Measurements from ENCODE around the gene RANBP3.
"Not testable (repeated sequence)": the region's sequence is repeated elsewhere in the genome, so short reads cannot be mapped to it uniquely, and the experiment has no call there.

Gene RANBP3

DNA sequence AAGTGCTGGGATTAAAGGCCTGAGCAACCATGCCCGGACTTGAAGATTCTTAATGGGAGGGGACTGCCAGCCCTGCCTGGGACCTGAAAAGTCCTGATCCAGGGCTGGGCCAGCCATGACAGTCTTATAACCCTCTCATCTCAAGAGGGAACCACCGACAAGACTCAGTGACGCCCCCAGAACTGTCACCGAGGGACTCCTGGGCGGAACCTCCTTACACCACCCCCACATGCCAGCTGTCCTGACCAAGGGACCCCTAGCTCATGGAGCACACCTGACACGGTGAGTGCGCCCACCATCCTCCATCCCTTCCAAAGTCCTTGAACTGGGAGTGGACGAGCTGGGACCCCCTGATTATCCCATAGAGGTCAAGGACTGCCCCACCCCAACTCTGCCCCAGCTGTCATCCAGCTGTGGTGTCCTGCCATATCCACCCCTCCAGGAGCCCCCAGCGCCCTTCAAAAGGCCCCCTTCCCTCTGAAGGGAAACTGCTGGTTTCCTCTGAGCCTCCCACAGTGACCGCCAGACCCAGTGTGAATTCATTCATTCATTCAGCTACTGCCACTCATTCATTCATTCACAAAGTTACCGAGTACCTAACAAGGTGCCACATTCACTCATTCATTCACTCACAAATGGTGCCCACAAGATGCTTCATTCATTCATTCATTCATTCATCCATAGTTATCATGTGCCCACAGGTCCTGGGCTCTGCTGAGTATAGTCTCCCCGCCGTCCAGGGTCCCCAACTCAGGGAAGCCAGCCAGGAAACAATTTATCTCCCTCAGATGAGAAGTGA is 78.0 kb downstream of the RANBP3 start:
- DNase-seq = no peak

DNA sequence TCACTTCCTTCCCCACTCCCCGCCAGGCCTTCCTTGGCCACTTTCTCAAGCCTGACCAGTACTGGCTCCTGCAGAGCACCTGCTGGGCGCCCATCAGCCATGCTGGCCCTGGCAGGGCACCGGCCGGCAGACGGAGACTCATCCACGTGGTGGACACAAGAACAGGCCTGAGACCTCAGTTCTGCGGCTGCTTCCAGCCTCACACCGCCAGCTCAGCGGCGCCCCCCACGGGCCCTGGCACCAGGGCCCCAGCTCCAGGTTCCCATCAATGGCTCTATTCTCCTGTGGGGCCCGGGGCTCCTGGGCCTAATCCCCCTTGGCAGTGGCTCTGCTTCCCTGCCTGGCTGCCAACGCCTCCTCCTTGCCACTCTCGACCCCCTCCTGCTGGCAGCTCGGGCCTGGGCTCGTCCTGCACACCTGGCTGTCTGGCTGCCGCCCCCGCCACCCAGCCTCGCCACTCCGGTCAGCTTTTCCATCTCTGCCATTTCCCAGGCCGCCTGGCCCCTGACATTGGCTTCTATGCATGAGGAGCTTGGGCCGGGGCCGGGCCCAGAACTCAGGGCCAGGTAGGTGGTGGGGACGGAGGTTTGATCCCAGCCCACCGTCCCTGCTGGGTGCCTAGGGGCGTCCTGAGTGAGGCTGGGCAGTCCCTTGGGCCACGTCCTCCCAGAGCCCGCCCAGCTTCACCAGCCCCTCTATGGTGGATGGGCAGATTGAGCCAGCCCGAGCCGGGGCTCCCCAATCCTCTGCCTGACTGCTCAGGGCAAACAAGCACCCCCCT is 80.6 kb downstream of the RANBP3 start:
- DNase-seq = no peak

DNA sequence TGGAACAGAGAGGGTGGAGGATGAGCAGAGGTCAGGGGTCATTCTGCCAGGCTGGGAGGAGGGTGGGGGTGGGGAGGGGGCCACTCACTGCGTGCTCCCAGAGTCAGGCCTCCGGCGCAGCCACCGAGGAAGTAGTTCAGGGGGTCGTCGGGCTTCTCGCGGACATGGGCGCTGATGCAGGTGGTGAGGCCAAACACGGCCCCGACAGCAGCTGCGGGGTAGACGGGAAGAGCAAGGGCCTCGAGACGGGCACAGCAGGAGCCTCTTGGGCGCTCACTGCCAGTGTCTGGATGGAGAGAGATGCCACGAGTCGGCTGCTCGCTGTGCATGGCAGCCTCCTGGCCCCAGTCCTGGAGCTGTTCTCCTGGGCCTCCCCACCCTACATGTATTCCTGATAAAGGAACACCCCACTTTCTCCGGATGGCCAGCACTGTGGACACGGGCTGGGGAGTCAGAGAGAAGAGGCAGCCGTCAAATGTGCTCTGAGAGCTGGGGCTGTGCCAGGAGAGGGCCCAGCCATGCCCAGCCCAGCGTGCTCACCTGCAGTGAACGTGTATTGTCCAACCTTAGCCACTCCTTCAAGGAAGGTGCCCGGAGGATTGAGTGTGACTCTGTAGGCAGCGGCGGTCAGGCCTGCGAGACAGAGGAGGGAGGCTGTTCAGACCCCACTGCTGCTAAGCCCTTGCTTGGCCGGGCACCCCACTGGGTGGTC is 81.4 kb downstream of the RANBP3 start:
- no peak for DNase-seq

DNA sequence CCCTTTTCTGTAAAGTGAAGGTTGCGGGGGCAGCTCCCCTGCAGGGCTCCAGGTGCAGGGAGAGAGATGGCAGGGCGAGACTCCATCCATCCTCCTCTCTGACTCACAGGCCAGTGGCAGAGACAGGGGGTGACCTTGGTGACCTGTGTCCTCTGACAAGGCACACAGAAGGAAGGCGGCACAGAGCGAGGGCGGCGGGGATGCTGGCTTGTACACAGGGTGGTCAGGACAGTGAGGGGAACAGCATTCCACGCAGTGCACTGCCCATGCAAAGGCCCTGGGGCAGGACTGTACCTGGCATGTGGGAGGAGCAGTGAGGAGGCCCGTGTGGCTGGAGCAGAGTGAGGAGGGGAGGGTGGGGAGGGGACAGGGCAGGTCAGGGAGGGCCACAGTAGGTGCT is 82.0 kb downstream of the RANBP3 start:
- DNase-seq = no peak

DNA sequence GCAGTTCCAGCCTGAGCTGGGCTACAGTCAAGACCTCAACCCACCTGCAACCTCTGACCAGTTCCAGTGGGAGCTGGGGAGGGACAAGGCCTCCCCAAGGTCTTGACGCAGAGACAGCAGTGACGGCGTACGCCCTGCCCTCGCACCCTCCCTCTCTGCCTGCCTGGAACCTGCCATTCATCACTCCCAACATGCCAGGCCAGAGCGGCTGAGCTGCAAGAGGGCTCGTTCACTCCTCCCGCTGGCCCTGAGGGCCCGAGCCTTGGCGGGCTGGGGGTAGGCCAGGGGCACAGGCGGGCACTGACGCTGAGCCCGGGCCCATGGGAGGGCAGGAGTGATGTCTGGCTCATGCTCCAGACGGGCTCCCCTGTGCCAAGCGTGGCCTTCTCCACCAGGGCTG is 82.5 kb downstream of the RANBP3 start:
- no peak for DNase-seq

DNA sequence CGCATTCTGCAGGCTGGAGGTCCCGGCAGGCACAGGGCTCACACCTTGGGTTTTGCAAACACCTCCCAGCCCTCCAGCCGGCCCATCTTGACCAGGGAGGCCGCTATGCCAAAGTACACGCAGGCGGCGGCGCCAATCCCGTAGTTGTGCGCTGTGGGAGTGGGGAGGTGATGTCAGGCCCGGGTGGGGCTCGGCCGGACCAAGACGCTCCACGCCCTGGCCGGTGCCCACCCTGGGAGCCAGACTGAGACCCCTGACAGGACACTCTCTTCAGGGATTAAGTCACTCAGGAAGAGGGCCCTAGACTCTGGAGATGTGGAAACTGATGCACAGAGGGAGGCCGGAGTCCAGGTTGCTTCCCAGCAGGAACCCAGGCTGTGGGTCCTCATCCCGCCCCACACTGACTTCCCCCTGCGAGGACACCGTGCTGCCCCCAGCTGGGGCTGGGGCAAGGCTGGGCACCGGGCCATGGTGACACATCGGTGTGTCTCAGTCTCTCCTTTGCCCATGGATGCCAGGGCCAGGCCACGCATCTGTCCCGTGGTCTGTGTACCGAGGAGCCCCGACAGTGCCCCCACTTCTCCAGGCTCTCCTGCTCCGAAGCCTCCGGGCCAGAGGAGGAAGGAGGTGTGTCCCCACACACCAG is 83.1 kb downstream of the RANBP3 start:
- no peak for DNase-seq

DNA sequence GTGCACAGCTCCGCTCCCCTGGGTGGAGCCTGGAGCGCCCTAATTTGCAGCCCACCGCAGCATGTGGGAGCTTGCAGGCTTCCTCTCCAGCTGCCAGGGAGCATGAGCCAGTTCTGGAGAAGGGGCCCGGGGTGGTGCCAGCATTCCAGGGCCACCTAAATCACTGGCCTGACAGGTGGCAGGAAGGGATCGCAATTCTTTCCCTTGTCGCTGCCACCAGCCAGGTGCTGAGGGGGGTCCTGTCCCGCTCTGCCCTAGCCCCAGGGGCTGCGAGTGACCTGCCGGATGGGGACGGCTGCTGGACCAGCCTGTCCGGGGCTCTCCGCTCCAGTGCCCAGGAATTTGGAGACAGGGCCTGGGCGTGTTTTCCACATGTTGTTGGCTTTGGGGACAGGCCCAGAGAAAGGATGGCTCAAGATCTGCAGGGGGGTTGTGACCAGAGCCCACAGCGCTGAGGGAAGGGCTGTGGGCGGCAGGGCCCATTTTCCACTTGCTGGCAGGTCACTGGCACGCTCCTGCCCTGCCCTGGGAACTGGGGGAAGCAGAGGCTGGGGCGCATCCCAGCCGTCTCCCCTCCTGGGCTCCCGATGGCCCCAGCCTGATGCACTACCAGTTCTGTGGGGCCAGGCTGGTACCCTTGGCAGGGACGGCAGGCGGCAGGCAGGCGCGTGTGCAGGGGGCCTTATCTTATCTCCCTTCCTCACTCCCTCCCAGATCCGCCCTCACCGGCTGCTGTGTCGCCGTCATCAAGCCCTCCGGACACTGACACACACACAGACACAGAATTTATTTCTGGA is 83.8 kb downstream of the RANBP3 start:
- DNase-seq = peak in 1 of 2 experiments; percentile 32

DNA sequence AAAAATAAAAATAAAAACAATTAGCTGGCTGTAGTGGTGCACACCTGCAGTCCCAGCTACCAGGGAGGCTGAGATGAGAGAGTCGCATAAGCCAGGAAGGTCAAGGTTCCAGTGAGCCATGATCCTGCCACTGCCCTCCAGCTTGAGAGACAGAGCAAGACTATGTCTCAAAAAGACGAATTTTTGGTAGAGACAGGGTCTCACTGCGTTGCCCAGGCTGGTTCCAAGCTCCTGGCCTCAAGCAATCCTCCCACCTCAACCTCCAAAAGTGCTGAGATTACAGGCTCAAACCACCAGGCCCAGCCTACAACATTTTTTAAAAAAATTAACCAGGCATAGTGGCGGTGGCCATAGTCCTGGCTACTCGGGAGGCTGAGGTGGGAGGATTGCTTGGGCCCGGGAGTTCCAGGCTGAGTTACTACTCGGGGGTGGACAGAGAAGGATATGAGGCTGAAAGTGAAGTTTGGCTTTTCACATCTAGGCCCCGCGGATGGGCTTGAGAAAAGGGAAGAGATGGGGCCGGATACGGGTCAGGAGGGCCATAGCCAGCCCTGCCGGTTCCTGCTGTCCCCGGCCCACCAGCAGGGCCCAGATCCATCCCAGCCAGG is 84.5 kb downstream of the RANBP3 start:
- no peak for DNase-seq

DNA sequence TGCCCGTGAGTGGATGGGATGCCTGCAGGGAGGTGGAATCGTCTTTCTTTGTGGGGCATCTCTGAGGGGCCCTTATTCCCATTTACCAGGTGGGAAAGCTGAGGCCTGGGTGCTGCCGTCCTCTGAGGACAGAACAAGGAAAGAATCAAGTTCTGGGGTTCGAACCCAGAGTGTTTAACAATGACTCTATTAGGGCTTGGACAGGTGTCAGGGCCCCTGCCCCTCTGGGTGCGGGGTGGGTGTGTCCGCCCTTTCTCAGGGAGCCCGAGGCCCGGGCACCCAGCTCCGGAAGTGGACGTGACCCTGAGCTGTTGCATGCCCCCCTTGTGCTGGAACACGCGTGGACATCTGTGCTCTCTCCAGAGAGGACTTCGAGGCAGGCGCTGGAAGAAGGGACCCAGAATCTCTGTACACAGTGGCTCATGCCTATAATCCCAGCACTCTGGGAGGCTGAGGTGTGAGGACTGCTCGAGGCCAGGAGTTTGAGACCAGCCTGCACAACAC is 85.1 kb downstream of the RANBP3 start:
- DNase-seq = no peak

DNA sequence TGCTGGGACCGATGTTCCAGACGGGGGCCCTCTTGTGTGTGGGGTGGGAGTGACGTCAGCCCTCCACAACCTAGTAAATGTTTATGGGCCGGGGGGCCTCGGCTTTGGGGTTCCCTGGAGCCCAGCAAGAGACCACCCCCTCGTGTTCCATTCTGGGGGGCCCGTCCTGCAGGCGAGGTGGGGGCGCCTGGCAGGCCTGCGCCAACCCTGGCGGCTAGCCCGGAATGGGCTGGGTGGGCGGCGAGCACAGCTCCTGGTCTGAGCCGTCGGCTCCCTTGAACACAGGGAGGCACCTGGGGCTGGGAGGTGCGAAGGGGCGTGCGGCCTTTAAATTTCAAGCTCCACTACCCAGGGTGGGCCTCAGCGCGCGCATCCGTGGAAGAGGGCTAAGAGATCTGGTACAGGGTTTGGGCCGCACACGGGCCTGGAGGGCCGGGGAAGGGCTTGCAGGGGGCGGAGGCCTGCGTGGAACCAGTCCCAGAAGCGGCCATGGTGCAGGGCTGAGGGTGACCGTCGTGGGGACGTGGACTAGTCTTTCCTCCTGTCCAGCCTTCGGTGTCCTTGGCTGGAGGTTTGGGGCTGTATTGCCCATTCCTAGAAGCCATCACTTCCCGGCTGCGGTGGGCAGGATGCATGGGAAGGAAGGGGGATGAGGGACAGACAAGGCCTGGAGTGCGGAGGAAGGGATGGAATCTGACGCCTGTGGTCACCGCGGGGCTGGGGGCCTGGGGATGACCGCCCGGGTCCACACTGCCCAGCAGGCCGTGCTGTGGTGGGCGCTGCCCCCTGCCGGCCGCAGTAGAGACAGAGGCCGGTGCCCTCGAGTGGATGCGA is 85.8 kb downstream of the RANBP3 start:
- no peak for DNase-seq

DNA sequence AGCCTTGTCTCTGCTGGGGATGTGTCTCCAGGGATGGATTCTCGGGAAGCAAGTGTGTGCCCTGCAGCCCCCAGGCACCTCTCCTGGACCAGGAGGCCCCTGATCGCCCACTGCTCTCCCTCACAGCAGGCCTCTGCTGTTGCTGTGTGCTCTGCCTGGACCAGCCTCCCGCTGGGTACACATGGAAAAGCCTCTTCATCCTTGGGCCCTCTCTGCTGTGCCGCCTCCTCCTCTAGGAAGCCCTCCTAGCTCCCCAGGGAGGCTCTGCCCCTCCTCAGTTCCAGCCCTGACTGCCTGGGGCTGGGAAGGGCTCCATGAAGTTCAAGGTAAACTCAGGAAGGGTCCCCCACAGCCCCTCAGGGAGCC is 86.4 kb downstream of the RANBP3 start:
- no peak for DNase-seq

DNA sequence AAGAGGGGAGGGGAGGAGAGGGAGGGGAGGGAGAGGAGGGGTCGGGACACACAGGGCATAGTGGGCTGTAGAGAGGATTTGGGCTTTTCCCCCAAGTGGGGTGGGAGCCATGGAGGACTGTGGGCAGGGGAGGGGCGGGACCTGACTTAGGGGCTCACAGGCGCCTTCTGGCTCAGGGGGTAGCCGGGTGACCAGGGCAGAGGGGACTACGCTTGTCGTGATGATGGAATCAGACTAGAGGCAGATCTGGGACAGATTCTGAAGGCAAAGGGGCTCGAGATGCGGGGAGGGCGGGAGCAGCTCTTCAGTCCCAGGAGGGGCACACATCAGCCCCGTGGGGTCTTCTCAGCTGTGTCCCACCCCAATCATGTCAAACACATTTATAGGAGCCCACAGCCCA is 87.8 kb downstream of the RANBP3 start:
- DNase-seq = no peak

DNA sequence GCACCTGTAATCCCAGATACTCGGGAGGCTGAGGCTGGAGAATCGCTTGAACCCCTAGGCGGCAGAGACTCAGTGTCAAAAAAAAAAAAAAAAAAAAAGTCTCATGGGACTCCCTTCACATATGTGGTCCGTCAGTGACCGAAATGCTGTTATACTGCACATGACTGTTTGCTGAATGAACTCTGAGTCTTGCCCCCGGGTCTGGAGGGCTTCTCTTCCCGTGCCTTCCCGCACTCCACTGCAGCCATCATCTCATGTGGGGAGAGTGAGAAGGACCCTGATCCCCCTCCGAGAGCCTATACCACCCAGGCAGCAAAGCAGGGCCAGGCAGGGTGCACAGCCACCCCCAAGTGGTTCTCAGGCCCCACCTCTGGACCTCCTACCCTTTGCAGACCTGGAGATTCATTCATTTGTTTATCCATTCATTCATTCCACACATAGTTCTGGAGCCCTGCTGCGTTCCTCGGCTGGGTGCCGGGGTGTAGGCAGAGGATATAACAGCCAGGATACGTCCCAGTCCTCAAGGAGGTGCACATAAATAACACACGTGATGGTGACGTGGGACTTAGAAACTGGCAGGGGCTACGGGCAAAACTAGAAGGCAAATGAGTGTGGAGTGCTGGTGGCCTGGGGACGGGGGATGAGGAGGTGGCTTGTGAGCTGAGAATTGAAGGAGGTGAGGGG is 88.5 kb downstream of the RANBP3 start:
- DNase-seq = no peak

DNA sequence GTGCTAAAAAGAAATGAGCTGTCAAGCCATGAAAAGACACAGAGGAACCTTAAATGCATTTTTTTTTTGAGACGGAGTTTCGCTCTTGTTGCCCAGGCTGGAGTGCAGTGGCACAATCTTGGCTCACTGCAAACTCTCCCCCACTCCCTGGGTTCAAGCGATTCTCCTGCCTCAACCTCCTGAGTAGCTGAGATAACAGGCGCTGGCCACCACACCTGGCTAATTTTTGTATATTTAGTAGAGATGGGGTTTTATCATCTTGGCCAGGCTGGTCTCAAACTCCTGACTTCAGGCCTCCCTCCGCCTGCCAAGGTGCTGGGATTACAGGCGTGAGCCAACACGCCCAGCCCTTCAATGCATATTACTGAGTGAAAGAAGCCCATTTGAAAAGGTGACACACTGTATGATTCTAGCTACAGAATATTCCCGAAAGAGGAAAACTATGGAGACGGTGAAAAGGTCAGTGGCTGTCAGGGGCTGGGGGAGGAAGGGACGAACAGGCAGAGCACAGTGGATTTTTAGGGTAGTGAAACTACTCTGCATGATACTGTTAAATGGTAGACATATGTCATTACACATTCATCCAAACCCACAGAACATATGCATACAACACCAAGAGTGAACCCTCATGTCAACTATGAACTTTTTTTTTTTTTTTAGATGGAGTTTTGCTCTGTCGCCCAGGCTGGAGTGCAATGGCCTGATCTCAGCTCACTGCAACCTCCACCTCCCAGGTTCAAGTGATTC is 93.7 kb downstream of the RANBP3 start:
- not testable (repeated sequence) for DNase-seq

DNA sequence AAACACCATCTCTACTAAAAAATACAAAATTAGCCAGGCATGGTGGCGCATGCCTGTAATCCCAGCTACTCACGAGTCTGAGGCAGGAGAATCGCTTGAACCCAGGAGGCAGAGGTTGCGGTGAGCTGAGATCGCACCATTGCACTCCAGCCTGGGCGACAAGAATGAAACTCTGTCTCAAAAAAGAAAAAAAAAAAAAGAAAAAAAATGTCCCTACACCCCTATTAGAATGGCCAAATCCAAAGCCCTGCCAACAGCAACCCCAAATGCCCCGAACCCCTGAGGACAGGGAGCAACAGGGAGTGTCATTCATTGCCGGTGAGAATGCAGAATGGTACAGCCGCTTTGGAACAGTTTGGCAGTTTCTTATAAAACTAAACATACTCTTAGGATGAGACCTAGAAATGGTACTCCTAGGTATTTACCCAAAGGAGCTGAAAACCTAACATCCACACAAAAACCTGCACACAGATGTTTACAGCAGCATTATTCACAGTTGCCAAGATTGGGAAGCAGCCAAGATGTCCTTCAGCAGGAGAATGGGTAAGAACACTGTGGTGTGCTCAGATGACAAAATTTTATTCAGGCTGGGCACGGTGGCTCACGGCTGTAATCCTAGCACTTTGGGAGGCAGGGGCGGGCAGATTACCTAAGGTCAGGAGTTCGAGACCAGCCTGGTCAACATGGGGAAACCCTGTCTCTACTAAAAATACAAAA is 94.6 kb downstream of the RANBP3 start:
- not testable (repeated sequence) for DNase-seq

DNA sequence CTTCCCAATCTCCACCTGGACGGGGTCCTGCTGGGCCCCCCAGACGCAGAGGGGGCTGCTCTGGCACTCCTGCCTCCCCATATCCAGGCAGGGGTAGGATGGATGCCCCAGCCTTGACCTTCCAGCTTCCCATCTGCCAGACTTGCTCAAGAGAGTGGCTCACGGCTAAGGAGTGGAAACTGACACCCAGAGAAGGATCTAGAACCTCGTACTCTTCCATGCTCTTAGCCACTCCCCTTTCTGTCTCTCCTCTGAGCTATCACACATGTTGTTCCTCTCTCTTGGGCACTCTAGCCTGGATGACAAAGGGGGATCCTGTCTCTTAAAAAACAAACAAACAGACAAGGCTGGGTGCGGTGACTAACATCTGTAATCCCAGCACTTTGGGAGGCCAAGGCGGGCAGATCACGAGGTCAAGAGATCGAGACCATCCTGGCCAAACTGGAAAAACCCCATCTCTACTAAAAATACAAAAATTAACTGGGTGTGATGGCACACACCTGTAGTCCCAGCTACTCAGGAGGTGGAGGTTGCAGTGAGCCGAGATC is 95.4 kb downstream of the RANBP3 start:
- DNase-seq = no peak

DNA sequence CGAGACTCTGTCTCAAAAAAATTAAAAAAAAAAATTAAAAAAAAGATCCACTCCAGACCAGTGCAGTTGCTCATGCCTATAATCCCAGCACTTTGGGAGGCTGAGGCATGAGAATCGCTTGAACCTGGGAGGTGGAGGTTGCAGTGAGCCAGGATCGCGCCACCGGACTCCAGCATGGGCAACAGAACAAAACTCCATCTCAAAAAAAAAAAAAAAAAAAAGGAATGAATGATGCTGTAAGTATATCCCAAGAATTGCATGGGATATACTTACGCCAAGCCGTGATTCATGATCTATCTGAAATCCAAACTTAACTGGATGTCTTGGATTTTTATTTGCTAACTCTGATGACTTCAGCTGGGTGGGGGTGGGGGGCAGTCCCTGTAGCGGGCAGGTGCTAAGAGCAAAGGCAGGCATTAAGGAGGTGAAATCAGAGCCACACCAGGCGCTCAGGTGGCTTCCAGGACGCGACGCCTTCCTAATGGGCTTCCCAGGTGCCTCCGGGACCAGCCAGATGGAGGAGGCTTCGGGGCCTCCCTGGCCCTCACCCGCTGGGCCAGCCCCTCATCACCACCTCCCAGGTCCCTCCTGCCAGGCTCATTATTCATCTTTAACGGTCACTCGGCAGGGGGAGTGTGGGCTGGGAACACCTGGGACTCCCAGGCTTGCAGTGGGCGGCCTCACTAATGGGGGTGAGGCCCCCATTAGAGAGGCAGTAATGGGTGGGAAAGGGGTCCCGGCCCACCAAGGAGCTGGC is 96.2 kb downstream of the RANBP3 start:
- DNase-seq = no peak
